DOHH2 (cell line): ENCODE measurements around the gene GRM4.

ENCODE experiments used
- CTCF ChIP-seq: fragments of 200-600 bp; sonication (generic); IDR thresholded peaks from one replicate; pipeline ENCODE4 v1.5.1; 2014; ENCODE audit warnings: antibody characterized with exemption, mild to moderate bottlenecking, low read depth, low read length; ENCODE audit not compliant: poor library complexity, severe bottlenecking
- EZH2phosphoT487 ChIP-seq: fragments of 200-600 bp; sonication (generic); IDR thresholded peaks from 2 replicates; pipeline ENCODE4 v1.6.1; 2017; ENCODE audit warnings: borderline replicate concordance, mild to moderate bottlenecking, antibody characterized with exemption, low read length, moderate library complexity, mixed read lengths

GRCh38 chr6:34056305-34057108 lies 89.4 kb downstream of the GRM4 start:
- TF ChIP-seq CTCF (no peak), EZH2phosphoT487 (no peak)
